Measurements from ENCODE around the gene CD2BP2.

- TF ChIP-seq EZH2 (IDR thresholded peaks at IDR 0.05; ENCODE audit: borderline replicate concordance, insufficient read depth, low read depth, low read length, poor library complexity, severe bottlenecking), result no peak
- no peak for TF ChIP-seq CTCF (IDR thresholded peaks at IDR 0.05)
These were observed 13.1 kb upstream of the CD2BP2 start for GRCh38 chr16:30368122-30368791.

All from B cell (primary cell).